Middle frontal gyrus (tissue), 1 donor: Measurements from ENCODE around the gene TBL1X.

ENCODE experiments used
- DNase-seq: peaks from one replicate; pipeline ENCODE4 v3.0.0-alpha.2; 2015; ENCODE audit warnings: low spot score; ENCODE audit errors: extremely low spot score

TBL1X gene

DNA sequence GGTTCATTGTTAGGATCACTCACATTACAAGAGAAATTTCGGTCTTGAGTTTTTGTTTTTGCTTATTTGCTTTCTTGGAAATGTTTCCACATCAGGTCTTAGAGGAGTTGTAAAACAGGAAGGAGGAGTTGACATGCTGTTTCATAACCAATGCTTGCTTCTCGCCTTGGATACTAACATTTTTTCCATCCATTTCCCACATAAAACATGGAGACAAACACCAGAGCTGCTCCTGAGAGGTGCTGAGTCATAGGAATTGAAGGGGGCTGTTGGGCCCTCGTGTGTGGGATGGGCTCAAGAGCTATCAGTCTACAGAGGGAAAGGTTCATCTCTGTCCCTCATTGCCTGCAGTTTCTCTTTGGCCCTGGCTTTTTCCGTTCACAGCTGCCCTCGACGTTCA, 29.9 kb downstream of the TBL1X start:
- DNase-seq, result no peak

DNA sequence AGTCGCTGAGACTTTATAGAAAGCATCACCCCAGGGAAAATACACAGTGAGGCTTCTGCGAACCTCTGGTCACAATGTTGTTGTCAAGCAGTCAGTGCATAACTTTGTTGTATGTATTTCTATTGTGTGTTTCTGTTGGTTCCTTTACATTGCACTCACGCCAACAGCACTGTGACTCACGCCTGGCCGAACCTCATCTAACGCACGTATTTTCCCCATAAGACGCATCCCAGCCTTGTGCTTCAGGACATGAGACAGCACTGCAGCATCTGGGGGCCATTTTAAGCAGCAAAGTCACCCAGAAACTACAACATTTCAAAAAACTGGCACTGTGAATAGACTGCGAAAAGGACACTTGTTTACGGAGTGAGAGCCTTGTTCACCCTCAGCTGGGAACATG, 30.6 kb downstream of the TBL1X start:
- no peak for DNase-seq

DNA sequence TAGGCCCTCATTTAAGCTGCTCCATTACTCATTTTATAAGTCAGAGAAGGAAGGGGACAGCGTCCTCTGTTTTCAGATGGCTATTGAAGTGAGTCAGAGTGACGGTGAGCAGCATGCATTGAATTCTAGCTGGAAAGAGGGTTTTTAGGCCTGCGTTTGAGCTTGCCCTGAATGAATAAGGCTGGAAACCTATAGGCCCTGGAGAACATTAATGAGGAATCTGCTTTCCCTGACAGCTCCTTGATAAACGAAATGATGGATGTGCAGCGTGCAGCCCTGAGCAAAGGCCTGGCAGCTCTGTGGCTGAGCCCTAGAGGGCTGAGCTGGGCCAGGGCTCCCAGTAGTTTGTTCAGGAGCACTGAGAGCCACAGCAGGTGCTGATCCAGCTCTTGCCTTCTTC, 33.4 kb downstream of the TBL1X start:
- DNase-seq, result no peak

DNA sequence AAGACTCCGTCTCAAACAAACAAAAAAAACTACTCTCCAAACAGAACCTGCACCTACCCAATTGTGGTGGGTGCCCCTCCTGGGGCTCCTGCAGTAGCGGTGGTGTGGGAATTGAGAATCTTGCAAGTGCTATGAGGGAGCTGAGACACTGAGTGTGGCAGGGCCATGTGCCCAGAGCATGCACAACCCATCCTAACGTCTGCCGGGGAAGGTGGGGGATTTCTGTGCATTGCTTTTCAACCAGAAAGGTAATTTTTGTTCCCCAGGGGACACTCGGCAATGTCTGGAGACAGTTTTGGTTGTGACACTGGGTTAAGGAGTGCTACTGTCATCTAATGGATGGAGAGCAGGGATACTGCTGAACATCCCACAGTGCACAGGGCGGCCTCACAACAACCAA, 35.7 kb downstream of the TBL1X start:
- no peak for DNase-seq

DNA sequence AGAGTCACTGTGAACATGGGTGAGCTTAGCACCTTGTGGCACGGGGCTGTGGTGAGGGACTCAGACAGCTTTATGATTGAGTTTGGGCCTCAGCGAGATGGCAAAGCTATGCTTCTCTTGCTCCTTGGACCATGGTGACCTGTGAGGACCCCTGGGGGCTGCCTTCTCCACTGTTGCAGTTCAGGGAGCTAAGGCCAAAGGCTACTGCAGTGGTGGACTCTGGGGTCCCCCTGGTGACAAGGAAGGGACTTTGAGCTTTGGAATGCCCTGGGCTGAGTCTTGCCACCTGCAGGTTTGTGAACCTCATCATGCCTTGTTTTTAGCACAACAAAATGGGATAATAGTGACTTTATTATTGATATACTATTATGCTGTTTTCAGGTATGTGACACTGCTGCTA, 36.5 kb downstream of the TBL1X start:
- DNase-seq, result no peak

DNA sequence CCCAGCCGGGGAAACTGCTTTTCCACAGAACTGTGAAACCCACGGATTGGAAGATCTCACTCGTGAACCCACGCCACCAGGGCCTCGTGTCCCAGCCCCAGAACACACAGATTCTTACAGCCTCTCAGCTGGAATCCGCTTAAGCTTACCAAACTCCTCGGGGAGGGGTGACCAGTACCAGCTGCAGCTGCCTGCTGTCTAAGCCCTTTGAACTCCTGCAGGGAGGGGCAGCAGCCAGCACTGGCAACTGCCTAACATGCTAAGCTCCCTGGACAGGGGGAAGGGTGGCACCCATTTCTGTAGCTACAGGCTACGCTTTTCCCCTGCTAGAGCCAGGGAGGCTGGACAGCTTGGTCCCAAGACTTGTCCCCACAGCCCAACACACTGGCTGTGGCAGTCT, 38.4 kb downstream of the TBL1X start:
- DNase-seq, result no peak

DNA sequence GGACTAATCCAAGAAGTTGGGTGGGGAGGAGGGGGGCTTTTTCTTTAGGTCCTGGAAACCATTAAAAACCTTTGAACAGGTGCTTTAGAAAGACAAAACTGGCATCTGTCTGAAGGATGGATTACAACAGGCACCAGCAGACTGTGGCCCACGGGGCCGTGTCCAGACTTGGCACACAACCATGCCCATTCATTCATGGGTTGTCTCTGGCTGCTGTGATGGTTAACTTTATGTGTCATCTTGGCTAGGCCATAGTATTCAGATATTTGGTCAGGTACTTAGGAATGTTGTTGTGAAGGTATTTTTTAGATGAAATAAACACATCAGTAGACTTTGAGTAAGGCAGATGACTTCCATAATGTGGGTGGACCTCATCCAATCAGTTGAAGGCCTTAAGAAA, 45.5 kb downstream of the TBL1X start:
- no peak for DNase-seq

DNA sequence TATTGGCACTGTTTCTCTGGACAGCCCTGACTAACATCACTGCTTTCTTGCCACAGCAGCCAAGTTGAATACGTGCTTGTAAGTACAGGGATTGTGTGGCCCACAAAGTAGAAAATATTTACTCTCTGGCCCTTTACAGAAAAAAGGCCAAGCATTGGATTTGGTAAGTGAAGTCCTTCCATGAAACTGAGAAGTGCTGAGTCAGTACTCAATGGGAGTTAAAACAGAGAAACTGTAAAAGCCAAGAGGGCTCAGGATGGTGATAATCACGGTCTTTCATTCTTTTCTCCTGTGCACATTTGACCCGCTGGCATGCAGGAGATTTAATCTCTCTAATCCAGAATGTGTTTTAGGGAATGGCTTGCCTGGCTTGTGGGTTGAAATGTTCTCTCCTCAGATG, 46.1 kb downstream of the TBL1X start:
- DNase-seq, result no peak

DNA sequence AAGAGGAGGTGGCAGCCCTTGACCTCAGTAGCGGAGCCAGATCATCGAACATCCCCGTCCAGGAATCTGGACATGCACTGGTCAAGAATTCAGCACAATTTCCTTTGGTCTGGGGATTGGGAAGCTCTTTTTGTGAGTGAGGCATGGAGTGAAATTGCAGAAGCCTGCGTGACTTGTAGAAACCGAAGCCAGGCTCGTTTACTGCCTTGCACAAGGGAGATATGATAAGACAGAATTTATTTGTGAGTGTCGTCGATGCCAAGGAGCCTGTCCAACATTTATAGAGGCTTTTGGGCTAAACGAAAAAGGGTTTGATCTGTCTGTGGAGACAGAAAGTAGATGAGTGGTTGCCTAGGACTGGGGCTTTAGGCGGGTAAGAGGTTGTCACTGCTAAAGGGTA, 50.6 kb downstream of the TBL1X start:
- no peak for DNase-seq

DNA sequence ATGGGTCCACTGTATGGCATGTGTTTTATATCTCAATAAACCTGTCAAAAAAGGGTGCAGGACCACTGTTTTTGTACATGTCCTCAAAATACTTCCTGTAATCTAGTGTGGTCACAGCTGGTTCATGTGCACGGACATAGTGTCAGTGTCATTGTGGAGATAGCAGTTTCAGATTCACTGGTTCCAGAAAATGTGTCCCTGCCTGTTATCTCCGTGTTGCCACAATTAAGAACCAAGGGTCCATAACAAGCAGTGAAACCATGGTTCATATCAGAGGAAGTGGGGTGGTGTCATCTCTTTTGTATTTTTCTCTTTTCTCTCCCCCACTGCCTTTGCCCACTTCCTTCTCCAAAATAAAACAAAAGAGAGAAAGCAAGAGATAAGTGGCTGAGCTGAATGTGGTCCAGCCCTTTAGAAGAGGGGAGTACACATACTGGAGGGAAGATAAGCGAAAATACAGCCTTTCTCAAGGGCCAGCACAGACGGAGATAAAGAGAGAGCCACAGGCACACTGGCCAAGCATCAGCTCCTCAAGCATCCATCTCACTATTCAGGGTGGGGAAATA, 51.2 kb downstream of the TBL1X start:
- DNase-seq, result no peak

DNA sequence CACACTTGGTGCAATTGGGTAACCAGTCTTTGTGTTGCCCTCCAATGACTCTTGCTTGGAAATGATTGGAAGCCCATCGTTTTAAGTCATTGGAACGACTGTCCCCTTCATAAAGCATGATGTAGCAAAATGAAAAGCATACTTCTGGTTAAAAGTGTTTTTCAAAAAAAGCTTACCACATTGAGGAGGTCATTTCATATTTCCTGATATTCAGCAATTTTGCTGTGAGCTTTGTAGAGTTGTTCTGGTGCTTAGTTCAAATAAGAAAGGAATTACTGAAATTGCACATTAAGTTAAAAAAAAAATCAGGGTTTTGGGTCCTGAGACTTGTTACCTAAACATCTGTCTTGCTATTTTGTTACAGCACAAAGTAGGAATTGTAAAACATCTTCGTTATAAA, 51.8 kb downstream of the TBL1X start:
- no peak for DNase-seq

DNA sequence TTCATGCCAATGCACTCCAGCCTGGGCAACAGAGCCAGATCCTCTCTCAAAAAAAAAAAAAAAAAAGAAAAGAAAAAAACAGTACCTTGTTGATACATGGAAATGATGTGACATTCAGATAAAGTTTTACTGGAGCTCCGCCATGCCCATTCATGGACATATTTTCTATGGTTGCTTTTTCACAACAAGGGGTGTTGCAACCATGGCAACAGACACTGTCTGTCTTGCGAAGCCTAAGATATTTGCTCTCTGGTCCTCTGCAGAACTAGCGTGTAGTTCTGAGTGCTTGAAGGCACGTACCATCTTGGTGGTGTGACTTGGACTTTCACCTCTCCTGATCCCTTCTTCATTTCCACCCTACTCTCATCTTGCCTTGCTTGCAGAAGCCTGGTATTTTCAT, 53.2 kb downstream of the TBL1X start:
- no peak for DNase-seq

DNA sequence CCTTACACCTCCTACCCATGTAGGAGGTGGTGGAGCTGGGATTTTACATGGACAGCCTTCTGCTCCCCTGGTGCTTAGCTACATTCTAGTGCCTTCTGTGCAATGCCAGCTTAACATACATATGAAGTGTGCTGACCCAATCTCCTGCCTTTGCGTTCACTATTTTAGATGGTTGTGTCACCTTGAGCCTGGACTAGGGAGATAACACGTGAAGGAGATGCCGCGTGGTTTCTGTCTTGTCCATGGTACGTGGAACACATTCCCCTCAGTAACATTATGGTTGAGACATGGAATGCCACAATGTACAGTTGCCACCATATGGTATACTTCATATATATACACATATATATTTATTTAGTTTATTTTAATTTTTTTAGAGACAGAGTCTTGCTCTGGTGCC, 54.0 kb downstream of the TBL1X start:
- DNase-seq, result no peak

DNA sequence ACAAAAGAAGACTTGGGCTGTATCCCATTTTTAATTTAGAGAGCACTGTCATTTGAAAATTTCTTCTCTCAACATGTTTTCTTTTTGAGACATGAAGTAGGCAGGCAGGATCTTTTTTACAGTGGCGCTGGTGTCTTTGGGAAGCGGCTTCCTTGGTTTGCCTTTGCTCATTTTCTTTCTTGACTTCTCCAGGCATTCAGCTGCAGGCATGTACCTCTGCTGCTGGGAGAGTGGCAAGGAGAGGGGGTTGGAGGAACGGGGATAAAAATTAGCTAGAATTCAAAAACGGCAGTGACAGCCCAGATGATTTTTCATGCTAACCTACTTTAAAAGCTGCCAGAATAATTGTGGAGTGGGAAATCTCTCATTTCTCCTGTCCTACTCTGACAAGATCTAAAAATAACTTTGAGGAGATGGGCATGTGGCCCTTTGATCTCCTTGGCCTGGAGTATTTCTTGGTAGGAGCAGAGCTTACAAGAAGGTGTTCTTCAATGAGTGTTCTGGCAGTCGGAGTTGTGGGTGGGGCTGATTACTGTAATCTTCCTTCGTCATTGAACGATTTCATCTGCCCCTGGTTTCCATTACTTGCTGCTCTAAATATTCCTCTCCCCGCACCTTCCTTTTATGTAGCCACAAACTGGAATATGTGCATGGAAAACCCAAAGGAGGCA, 54.8 kb downstream of the TBL1X start:
- no peak for DNase-seq

DNA sequence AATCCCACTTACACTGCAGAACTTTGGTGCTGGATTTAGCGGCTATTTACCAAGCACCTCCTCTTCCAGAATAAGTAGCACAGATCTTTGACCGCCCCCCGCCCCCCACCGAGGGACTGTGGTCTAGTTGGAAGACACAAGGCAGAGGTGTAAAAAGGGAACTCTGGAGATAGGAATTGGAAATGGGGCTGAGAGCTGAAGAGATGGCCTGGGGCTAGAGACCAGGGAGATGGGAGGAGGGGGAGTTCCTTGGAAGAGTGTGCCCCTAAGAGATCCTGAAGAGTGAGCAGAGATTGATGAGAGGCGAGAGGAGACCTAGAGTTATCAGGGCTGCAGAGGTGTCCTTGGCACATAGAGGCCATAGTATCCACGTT, 55.3 kb downstream of the TBL1X start:
- DNase-seq, result no peak

DNA sequence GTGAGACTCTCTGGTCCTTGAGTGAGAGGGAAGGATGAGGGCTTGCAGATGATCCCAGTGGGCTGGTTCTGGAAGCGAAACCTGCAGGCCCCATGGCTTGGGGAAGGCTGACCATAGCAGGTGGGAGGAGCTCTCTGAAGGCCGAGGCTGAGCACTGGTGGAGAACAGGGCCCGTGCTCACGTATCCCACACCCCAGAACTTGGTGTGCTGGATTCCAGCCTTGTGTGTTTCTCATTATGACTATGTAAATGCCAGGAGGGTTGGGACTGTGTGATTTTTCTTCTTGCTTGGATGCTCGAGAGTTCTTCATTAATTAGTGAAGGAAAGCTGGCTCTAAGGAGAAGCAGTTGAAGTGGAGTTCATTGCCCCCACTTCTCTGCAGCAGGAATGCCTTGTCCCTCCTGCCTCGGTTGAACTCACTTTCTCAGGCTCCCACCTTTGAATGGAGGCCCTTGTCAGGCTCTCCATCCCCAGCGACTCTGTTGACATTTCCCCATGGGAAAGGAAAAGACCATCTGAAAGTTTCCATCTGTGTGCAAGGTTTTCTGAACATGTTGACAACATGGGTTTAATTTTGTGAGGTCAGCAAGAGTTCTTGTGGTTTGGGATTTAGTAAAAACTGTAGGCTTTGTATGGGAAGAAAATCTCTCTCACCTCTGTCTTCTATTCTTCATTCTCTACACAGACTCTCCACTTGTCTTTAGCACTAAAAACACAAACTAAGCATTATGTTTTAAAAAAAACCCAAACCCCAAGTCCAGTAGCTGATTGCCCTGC, 57.7 kb downstream of the TBL1X start:
- no peak for DNase-seq

DNA sequence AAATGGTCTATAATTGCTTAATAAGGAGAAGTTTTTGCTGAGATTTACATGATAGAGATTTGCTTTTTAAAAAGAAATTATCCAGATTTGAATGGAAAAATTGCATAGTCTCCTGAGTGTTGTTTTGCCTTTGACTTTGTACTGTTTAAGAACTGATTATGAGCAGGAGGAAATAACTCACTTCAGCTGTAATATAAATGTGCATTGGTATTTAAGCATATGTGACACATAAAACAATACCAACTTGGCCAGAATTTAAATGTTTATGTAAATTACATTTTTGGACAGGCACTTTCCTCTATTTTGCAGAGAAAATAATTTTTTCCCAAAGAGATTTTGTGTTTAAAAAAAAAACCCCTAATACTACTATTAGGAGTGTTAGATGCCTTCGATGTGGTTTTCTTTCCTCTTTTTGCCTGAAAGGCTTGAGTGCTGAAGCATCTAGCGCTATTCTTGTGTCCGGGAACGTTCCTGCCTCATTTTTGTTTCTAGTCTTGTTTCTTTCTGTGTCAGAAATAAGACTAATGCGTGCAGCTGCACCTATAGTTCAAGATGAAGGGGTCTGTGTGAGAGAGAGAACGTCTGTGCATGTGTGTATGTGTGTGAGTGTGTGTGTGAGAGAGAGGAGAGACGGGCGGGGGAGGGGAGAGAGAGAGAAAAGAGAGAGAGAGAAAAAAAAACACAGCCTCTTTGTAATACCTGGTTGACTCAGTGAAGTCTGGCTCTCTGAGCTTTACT, 60.8 kb downstream of the TBL1X start:
- no peak for DNase-seq

DNA sequence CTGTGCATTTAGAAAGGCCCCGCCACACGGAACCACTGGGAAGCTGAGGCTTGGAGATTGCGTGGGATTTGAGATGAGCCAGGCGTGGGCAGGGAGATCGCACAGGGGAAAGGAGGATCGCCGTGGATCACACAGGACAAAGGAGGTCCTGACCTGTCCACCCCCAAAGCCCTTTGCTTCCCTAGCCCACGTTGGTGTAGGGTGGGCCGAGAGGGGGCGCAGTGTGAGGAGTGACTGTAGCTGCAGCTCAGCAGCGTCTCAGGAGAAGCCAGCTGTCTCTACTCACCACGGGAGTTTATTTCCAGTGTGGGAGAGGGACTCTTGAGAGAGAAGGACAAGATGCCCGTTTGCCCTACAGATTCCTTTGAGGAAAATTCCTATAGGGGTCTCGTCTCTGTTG, 62.1 kb downstream of the TBL1X start:
- no peak for DNase-seq

DNA sequence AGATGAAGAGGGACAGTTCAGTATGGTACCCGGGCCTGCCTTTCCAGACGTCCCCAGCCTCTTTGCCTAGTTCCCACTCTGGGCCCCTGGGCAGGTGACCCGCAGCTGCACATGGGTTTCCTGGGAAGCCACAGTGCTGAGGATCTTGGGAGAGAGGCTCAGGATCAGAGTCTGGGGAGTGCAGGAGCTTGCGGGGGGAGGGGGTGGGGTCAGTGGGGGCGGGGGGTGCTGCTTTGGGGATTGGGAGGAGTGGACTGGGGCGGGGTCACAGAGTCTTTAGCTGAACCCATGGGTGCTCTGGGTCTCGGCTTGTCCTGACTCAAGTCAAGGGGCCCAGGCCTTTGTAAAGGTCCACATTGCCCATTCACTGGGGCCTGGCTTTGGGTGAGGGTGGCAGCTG, 63.6 kb downstream of the TBL1X start:
- no peak for DNase-seq

DNA sequence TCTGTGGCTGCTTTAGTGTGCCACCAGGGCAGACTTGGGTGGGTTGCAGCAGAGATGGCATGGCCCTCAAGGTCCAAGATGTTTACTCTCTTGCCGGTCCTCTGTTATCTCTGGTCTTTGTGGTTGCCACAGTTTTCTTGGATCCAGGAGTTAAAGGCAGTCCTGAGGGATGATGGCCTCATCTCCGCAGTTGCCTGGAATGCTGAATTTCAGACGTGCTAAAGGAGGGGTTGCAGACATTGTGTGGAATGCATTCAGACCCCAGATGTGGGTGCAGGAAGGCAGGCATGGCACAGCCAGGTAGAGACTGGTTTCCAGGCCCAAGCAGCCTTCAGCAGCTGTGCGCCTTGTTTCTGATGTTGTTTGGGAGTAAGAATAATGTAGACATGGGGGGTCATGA, 64.4 kb downstream of the TBL1X start:
- no peak for DNase-seq

DNA sequence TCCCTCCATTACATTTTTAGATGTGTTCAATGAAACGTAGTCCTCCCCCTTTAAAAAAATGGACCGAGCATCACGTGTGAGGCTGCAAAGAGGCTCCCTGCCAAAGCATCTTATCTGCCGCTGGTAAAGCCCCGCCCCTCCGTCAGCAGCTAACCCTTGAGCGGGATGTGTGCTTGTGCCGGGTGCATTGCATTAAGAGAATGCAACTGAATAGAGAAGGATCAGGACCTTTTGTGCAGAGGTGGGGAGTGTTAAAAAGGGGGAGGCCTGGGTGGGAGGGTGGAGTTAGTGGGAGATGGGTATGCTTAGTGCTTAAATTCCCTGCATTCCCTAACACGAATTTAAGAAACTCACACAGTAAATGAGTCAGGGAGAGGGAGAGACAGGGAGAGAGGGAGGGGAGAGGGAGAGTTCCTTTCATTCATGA, 66.0 kb downstream of the TBL1X start:
- DNase-seq, result no peak

DNA sequence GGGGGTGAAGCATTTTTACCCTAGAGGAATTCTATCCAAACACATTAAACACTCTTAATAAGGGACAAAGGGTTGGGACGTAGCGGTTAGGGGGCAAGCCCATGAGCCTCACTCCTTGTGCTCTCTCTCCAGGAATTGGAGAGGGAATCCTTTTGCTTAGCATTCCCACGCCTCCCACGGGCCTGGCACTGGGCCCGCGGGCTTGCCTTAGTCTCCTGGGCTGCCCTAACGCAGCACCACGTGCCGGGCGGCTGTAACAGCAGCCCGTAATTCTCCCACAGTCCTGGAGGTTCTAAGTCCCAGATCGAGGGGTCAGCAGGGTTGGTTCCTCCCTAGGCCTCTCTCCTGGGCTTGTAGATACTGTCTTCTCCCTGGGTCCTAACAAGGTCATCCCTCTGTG, 67.5 kb downstream of the TBL1X start:
- DNase-seq, result no peak
